ENCODE data around the gene GRM8. TPM values are rescaled to one million over a fixed set of nuclear protein-coding genes. Genes with fewer than 3 reads are reported as not detected.

Gene GRM8
- 4.5 and 12.4 TPM in 2 replicates for polyA plus RNA-seq

DNA sequence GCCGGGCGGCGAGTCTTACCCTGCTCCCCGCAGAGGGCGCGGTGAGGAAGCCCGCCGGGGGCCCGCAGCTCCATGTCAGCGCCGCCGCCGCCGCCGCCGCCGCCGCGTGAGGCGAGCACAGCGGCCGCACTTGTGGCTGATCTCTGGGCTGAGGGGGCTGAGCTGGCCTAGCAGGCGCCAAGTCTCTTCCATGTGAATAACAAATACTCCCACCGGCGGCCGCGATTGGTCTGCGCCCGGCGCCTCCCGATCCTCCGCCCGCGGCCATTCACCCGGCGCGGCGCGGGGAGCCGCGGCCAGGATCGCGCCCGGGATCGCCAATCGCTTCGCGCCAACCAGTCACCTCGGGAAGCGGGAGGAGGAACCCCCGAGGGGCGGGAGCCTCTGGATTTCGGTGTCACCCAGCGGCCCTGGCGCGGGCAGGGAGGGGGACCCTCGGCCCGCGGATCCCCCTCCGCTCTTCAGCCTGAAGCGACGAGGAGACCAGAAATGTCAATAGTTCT, at the start of gene GRM8:
TSS of gene GRM8 (minus strand) at position 164 of the 503 bp plus-strand sequence.

Other genes starting within 250 kb of the GRM8 start
- gene ZNF800, start 139.8 kb upstream of the GRM8 start, polyA plus RNA-seq, result 11.5 and 16.7 TPM in 2 replicates